Measurements from ENCODE around the gene PIGK.
A peak's percentile ranks its signal among the peaks of the same experiment; 100 is the strongest.
"Not testable (repeated sequence)": the region's sequence is repeated elsewhere in the genome, so short reads cannot be mapped to it uniquely, and the experiment has no call there.

PIGK gene

GRCh38 chr1:77219166-77219887, at the start of gene PIGK:
Gene PIGK, minus strand, starts transcription at chr1:77219430. Its CDS starts 28 bp downstream, at chr1:77219402.
- DNase-seq: peak; percentile 89

GRCh38 chr1:77267035-77267434, 47.8 kb upstream of the PIGK start:
- DNase-seq: no peak

- no peak for DNase-seq
Measured at GRCh38 chr1:77265180-77265579, 46.0 kb upstream of the PIGK start.

GRCh38 chr1:77263708-77264107, 44.5 kb upstream of the PIGK start:
- no peak for DNase-seq

GRCh38 chr1:77253211-77253610, 34.0 kb upstream of the PIGK start:
- no peak for DNase-seq

- DNase-seq: no peak
Measured at GRCh38 chr1:77250126-77250525, 30.9 kb upstream of the PIGK start.

- no peak for DNase-seq
Measured at GRCh38 chr1:77245830-77246229, 26.6 kb upstream of the PIGK start.

GRCh38 chr1:77239311-77239710, 20.1 kb upstream of the PIGK start:
- no peak for DNase-seq

- no peak for DNase-seq
Measured at GRCh38 chr1:77238462-77238861, 19.2 kb upstream of the PIGK start.

- no peak for DNase-seq
Measured at GRCh38 chr1:77234943-77235342, 15.7 kb upstream of the PIGK start.

- DNase-seq: no peak
Measured at GRCh38 chr1:77234096-77234495, 14.9 kb upstream of the PIGK start.

- DNase-seq: no peak
Measured at GRCh38 chr1:77232829-77233228, 13.6 kb upstream of the PIGK start.

GRCh38 chr1:77230051-77230450, 10.8 kb upstream of the PIGK start:
- DNase-seq: no peak

- DNase-seq: no peak
Measured at GRCh38 chr1:77228836-77229235, 9.6 kb upstream of the PIGK start.

GRCh38 chr1:77227381-77227780, 8.2 kb upstream of the PIGK start:
- DNase-seq: no peak

- DNase-seq: no peak
Measured at GRCh38 chr1:77222496-77222895, 3.3 kb upstream of the PIGK start.

- no peak for DNase-seq
Measured at GRCh38 chr1:77220687-77221463, 1.6 kb upstream of the PIGK start.

GRCh38 chr1:77218477-77219165, 609 bp downstream of the PIGK start:
- DNase-seq: no peak

- not testable (repeated sequence) for DNase-seq
Measured at GRCh38 chr1:77204043-77204442, 15.2 kb downstream of the PIGK start.

GRCh38 chr1:77202751-77203150, 16.5 kb downstream of the PIGK start:
- no peak for DNase-seq

GRCh38 chr1:77200806-77201205, 18.4 kb downstream of the PIGK start:
- DNase-seq: no peak

GRCh38 chr1:77200293-77200692, 18.9 kb downstream of the PIGK start:
- DNase-seq: no peak

GRCh38 chr1:77197351-77197750, 21.9 kb downstream of the PIGK start:
- DNase-seq: no peak

GRCh38 chr1:77193951-77194350, 25.3 kb downstream of the PIGK start:
- DNase-seq: no peak

All from CD4-positive, alpha-beta T cell treated with Interleukin-4 for 1 hour (primary cell).